HG03064 (cell line): ENCODE data around the gene PNMA8B.

Experiments used
- ATAC-seq: cut with Tn5 transposase; IDR thresholded peaks from one replicate; pipeline ENCODE4 v1.9.1; 2021; ENCODE audit warnings: low read depth; ENCODE audit not compliant: unreplicated experiment

Gene PNMA8B

GRCh38 chr19:46460981-46461380 is 34.7 kb downstream of the PNMA8B start:
- ATAC-seq = no peak

GRCh38 chr19:46460055-46460454 is 35.6 kb downstream of the PNMA8B start:
- no peak for ATAC-seq

- no peak for ATAC-seq
Observed at GRCh38 chr19:46456930-46457329, 38.7 kb downstream of the PNMA8B start.

GRCh38 chr19:46454244-46454643 is 41.4 kb downstream of the PNMA8B start:
- ATAC-seq = no peak

GRCh38 chr19:46453661-46454060 is 42.0 kb downstream of the PNMA8B start:
- no peak for ATAC-seq

GRCh38 chr19:46452186-46452585 is 43.5 kb downstream of the PNMA8B start:
- ATAC-seq = no peak

GRCh38 chr19:46451352-46451751 is 44.3 kb downstream of the PNMA8B start:
- ATAC-seq = no peak

- ATAC-seq = no peak
Observed at GRCh38 chr19:46450737-46451136, 44.9 kb downstream of the PNMA8B start.

- ATAC-seq = no peak
Observed at GRCh38 chr19:46449228-46449627, 46.4 kb downstream of the PNMA8B start.

GRCh38 chr19:46448601-46449000 is 47.1 kb downstream of the PNMA8B start:
- no peak for ATAC-seq

GRCh38 chr19:46447824-46448223 is 47.8 kb downstream of the PNMA8B start:
- no peak for ATAC-seq

GRCh38 chr19:46447006-46447405 is 48.7 kb downstream of the PNMA8B start:
- no peak for ATAC-seq

- ATAC-seq = no peak
Observed at GRCh38 chr19:46446021-46446420, 49.6 kb downstream of the PNMA8B start.

GRCh38 chr19:46442808-46443450 is 52.7 kb downstream of the PNMA8B start:
- ATAC-seq = no peak

GRCh38 chr19:46441866-46442265 is 53.8 kb downstream of the PNMA8B start:
- no peak for ATAC-seq
